Liver (tissue), 9 donors: Measurements from ENCODE around the gene PHC2. TPM values are rescaled to one million over a fixed set of nuclear protein-coding genes. Genes with fewer than 3 reads are reported as not detected.

Experiments
- DNase-seq: peaks from one replicate; pipeline ENCODE4 v3.0.0-alpha.2; 2017; ENCODE audit warnings: low spot score
- H3K27ac ChIP-seq, 2 donors: one replicate each; pipeline ENCODE4 v1.7.0; 2013; ENCODE audit warnings: inconsistent platforms in 2 of 2, low read length in 2 of 2, control low read depth in 1 of 2, low read depth in 1 of 2, mild to moderate bottlenecking in 1 of 2
- H3K27me3 ChIP-seq, 4 donors: one replicate each; pipeline versions ENCODE4 v1.6.1 to v1.7.0; 2013; ENCODE audit warnings: low read length in 3 of 4, inconsistent platforms in 1 of 4, mild to moderate bottlenecking in 1 of 4, moderate library complexity in 1 of 4; ENCODE audit not compliant: control insufficient read depth in 4 of 4, insufficient read depth in 4 of 4
- H3K36me3 ChIP-seq, 4 donors: one replicate each; pipeline versions ENCODE4 v1.6.1 to v1.7.0; 2013; ENCODE audit warnings: low read length in 3 of 4, mild to moderate bottlenecking in 3 of 4, low read depth in 1 of 4, moderate library complexity in 1 of 4; ENCODE audit not compliant: control insufficient read depth in 4 of 4, insufficient read depth in 3 of 4
- H3K4me1 ChIP-seq, 4 donors: one replicate each; pipeline versions ENCODE4 v1.6.1 to v1.7.0; 2013; ENCODE audit warnings: low read length in 3 of 4, mild to moderate bottlenecking in 3 of 4, moderate library complexity in 1 of 4; ENCODE audit not compliant: control insufficient read depth in 4 of 4, insufficient read depth in 4 of 4
- H3K4me3 ChIP-seq, 3 donors: one replicate each; pipeline versions ENCODE4 v1.6.1 to v1.7.0; 2013; ENCODE audit warnings: low read length in 3 of 3, control low read depth in 1 of 3, low read depth in 1 of 3, mild to moderate bottlenecking in 1 of 3
- H3K9ac ChIP-seq, 2 donors: one replicate each; pipeline ENCODE4 v1.7.0; 2013; ENCODE audit warnings: low read length in 2 of 2, mild to moderate bottlenecking in 2 of 2, moderate library complexity in 2 of 2, control low read depth in 1 of 2, low read depth in 1 of 2
- H3K9me3 ChIP-seq, 4 donors: one replicate each; pipeline versions ENCODE4 v1.6.1 to v1.7.0; 2013; ENCODE audit warnings: low read length in 3 of 4; ENCODE audit not compliant: control insufficient read depth in 4 of 4
- ATF3 ChIP-seq: IDR thresholded peaks from 2 replicates; pipeline ENCODE4 v1.6.1; 2016; ENCODE audit warnings: antibody characterized with exemption
- CTCF ChIP-seq: fragments of 150-350 bp; IDR thresholded peaks from 2 replicates; pipeline ENCODE4 v1.5.1; 2017; ENCODE audit warnings: improper control_type of control experiment, low read depth, low read length; ENCODE audit not compliant: missing input control
- EGR1 ChIP-seq, 2 donors: IDR thresholded peaks; 2 replicates each; pipeline ENCODE4 v1.6.1; 2016 to 2018; ENCODE audit warnings: antibody characterized with exemption in 2 of 2, low read depth in 2 of 2
- FOXA1 ChIP-seq: IDR thresholded peaks from 2 replicates; pipeline ENCODE4 v1.6.1; 2016; ENCODE audit warnings: antibody characterized with exemption
- FOXA2 ChIP-seq: IDR thresholded peaks from 2 replicates; pipeline ENCODE4 v1.6.1; 2016; ENCODE audit warnings: antibody characterized with exemption
- GABPA ChIP-seq, 2 donors: IDR thresholded peaks in 1 of 2; conservative IDR thresholded peaks in 1 of 2; 2 replicates each; pipeline ENCODE4 v1.6.1; 2016; ENCODE audit warnings: antibody characterized with exemption in 2 of 2, mild to moderate bottlenecking in 1 of 2, moderate library complexity in 1 of 2
- HNF4A ChIP-seq, 2 donors: conservative IDR thresholded peaks; 2 replicates each; pipeline ENCODE4 v1.6.1; 2016; ENCODE audit warnings: antibody characterized with exemption in 2 of 2, mild to moderate bottlenecking in 2 of 2
- HNF4G ChIP-seq: IDR thresholded peaks from 2 replicates; pipeline ENCODE4 v1.6.1; 2016; ENCODE audit warnings: antibody characterized with exemption
- JUND ChIP-seq, 2 donors: IDR thresholded peaks; 2 replicates each; pipeline ENCODE4 v1.6.1; 2016; ENCODE audit warnings: antibody characterized with exemption in 2 of 2
- MAX ChIP-seq: IDR thresholded peaks from 2 replicates; pipeline ENCODE4 v1.6.1; 2016; ENCODE audit warnings: antibody characterized with exemption
- NR2F2 ChIP-seq: IDR thresholded peaks from 2 replicates; pipeline ENCODE4 v1.6.1; 2016; ENCODE audit warnings: antibody characterized with exemption
- RAD21 ChIP-seq, 2 donors: IDR thresholded peaks; 2 replicates each; pipeline ENCODE4 v1.6.1; 2016; ENCODE audit warnings: antibody characterized with exemption in 2 of 2, mild to moderate bottlenecking in 2 of 2
- REST ChIP-seq: IDR thresholded peaks from 2 replicates; pipeline ENCODE4 v1.6.1; 2016; ENCODE audit warnings: antibody characterized with exemption, mild to moderate bottlenecking
- SP1 ChIP-seq: IDR thresholded peaks from 2 replicates; pipeline ENCODE4 v1.6.1; 2018; ENCODE audit warnings: antibody characterized with exemption, mild to moderate bottlenecking
- TAF1 ChIP-seq: conservative IDR thresholded peaks from 2 replicates; pipeline ENCODE4 v1.6.1; 2016; ENCODE audit warnings: antibody characterized with exemption, mild to moderate bottlenecking
- YY1 ChIP-seq: IDR thresholded peaks from 2 replicates; pipeline ENCODE4 v1.6.1; 2016; ENCODE audit warnings: antibody characterized with exemption, mild to moderate bottlenecking
- ZBTB33 ChIP-seq: IDR thresholded peaks from 2 replicates; pipeline ENCODE4 v1.6.1; 2016; ENCODE audit warnings: antibody characterized with exemption
- WGBS: extraction: QIAGEN DNeasy Blood & Tissue Kit; methylation state at CpG from one replicate; pipeline ENCODE4 v1.1.7; 2013; 5-methylcytosine and 5-hydroxymethylcytosine counted together
- polyA plus RNA-seq, 2 donors: library from polyadenylated mRNA; stranded (reverse) in 1 of 2; unstranded in 1 of 2; fragments of 200-250 nt in 1 of 2; fragments of >200 nt in 1 of 2; fragmentation: Nextera tagmentation in 1 of 2; extraction: Ambion mirVana in 1 of 2; gene quantifications; one replicate each; pipeline versions ENCODE4 v1.2.1 to v1.2.3, GENCODE V29; 2013 to 2015
- total RNA-seq, 2 donors: library from RNA; depleted of rRNA; stranded (reverse); fragments of >200 nt; gene quantifications; one replicate each; pipeline ENCODE4 v1.2.3, GENCODE V29; 2014
- donor health status: healthy.
- donor health status: healthy.
- donor health status: healthy.
- donor health status: healthy.
- donor health status: healthy.

PHC2 gene
- total and polyA plus RNA-seq, 4 donors, result 19.1 to 67.8 (median 44.7) TPM

GRCh38 chr1:33377756-33378155 lies 53.1 kb downstream of the PHC2 start:
- H3K27ac ChIP-seq, result no peak overlapping the region
- no peak for DNase-seq
- TF ChIP-seq FOXA1 (no peak), TAF1 (no peak), RAD21 (IDR thresholded peaks at IDR 0.05) (no peak), REST (no peak), ZBTB33 (no peak), MAX (no peak), HNF4G (no peak), YY1 (no peak), SP1 (no peak), NR2F2 (no peak), CTCF (no peak), HNF4A (conservative IDR thresholded peaks at IDR 0.05) (no peak), JUND (IDR thresholded peaks at IDR 0.05) (no peak), GABPA (IDR thresholded peaks at IDR 0.05 in 1 of 2, conservative IDR thresholded peaks at IDR 0.05 in 1 of 2) (no peak)
- no peaks in the 10 kb centered on the region for H3K36me3 ChIP-seq
- peaks cover 0 to 6% (median 2%) of the 10 kb centered on the region in 4 donors for H3K4me1 ChIP-seq
- no peak overlapping the region for H3K4me3 ChIP-seq
- no peaks in the 10 kb centered on the region for H3K27me3 ChIP-seq
- no peaks in the 10 kb centered on the region for H3K9me3 ChIP-seq
- no peak overlapping the region for H3K9ac ChIP-seq
- WGBS, result 88% methylated on average over 1 of the region's 1 CpG

- WGBS, result 86% methylated on average over 1 of the region's 1 CpG
- H3K27ac ChIP-seq, result no peak overlapping the region
- no peaks in the 10 kb centered on the region for H3K9me3 ChIP-seq
- no peak overlapping the region for H3K9ac ChIP-seq
- H3K4me1 ChIP-seq, result peaks cover 0 to 6% (median 2%) of the 10 kb centered on the region in 4 donors
- H3K36me3 ChIP-seq, result peaks cover 0 to 1% (median under 1%) of the 10 kb centered on the region in 4 donors
- H3K27me3 ChIP-seq, result no peaks in the 10 kb centered on the region
- no peak overlapping the region for H3K4me3 ChIP-seq
- no peak for DNase-seq
- TF ChIP-seq FOXA1, result no peak
- no peak for TF ChIP-seq FOXA2
- no peak for TF ChIP-seq HNF4G
- TF ChIP-seq ZBTB33, result no peak
- TF ChIP-seq CTCF, result no peak
- no peak for TF ChIP-seq EGR1 (IDR thresholded peaks at IDR 0.05; ENCODE audit: low read depth in 2 of 2)
- TF ChIP-seq ATF3, result no peak
- TF ChIP-seq SP1, result no peak
- TF ChIP-seq RAD21 (IDR thresholded peaks at IDR 0.05), result no peak
- TF ChIP-seq JUND (IDR thresholded peaks at IDR 0.05), result no peak
Measured at GRCh38 chr1:33377013-33377412, 53.9 kb downstream of the PHC2 start.
